K562 (cell line): ENCODE data around the gene INSM1. TPM values are rescaled to one million over a fixed set of nuclear protein-coding genes. Genes with fewer than 3 reads are reported as not detected.

Source experiments
- ATAC-seq: fragments of 200-7000 bp; cut with Tn5 transposase; 3 replicates; pipeline ENCODE4 v1.9.1; 2020; ENCODE audit warnings: moderate library complexity
- BruUV-seq: library from RNA; stranded (reverse); fragments of 400-500 nt; replicated peaks from 2 replicates; lab custom pipeline; 2021; lab: Mats Ljungman, UMichigan
- CTCF ChIA-PET: fragments of 300-600 bp; formaldehyde crosslinking; extraction: SDS; loops from one replicate; lab custom pipeline; 2021; ENCODE audit warnings: low intra/inter-chr PET ratio; lab: Yijun Ruan, JAX
- POLR2A ChIA-PET: fragments of 300-600, 350-650 bp; sonication (Branson Sonifier 250); formaldehyde crosslinking; extraction: SDS; loops from one replicate; lab custom pipeline; 2021; ENCODE audit warnings: antibody characterized with exemption, inconsistent platforms; lab: Yijun Ruan, JAX
- DNase-seq, 4 experiments: peaks; one replicate each; pipeline versions ENCODE4 v3.0.0 to v3.0.0-alpha.2; 2011 to 2018; ENCODE audit warnings: low spot score in 3 of 4, mixed read lengths in 3 of 4; ENCODE audit errors: extremely low read depth in 1 of 4
- FAIRE-seq: peaks from 2 replicates; lab custom pipeline; 2011; peaks lifted over from hg19 to GRCh38; lab: Jason Lieb, UNC
- H2AFZ ChIP-seq: 2 replicates; pipeline ENCODE4 v1.6.0; 2011; ENCODE audit warnings: low read depth, low read length, control low read depth, inconsistent platforms
- H3K27ac ChIP-seq: fragments of 200-600 bp; 3 replicates; pipeline ENCODE4 v1.8.0; 2011; ENCODE audit warnings: low read depth, mild to moderate bottlenecking, control low read depth, inconsistent platforms, low read length, moderate library complexity, mixed read lengths; ENCODE audit errors: extremely low read depth
- H3K27me3 ChIP-seq, 2 experiments: fragments of 300-600 bp in 1 of 2; 2 replicates in 1 of 2; 3 replicates in 1 of 2; pipeline versions ENCODE4 v1.6.0 to v1.8.0; 2011; ENCODE audit warnings: inconsistent platforms in 2 of 2, low read length in 2 of 2, mild to moderate bottlenecking in 1 of 2, mixed read lengths in 1 of 2, moderate library complexity in 1 of 2; ENCODE audit not compliant: control insufficient read depth in 2 of 2, insufficient read depth in 2 of 2
- H3K36me3 ChIP-seq: fragments of 300-600 bp; 3 replicates; pipeline ENCODE4 v1.8.0; 2011; ENCODE audit warnings: mild to moderate bottlenecking, low read length, inconsistent platforms; ENCODE audit not compliant: control insufficient read depth, insufficient read depth
- H3K4me1 ChIP-seq, 2 experiments: fragments of 200-600 bp in 1 of 2; replicated peaks in 1 of 2; 2 replicates in 1 of 2; 3 replicates in 1 of 2; pipeline versions ENCODE4 v1.5.1 to v1.8.0; 2011; ENCODE audit warnings: inconsistent platforms in 2 of 2, low read length in 2 of 2, mild to moderate bottlenecking in 1 of 2, mixed read lengths in 1 of 2, moderate library complexity in 1 of 2; ENCODE audit not compliant: control insufficient read depth in 2 of 2, insufficient read depth in 2 of 2
- H3K4me2 ChIP-seq: 2 replicates; pipeline ENCODE4 v1.6.1; 2011; ENCODE audit warnings: low read length, control low read depth, inconsistent platforms, mixed read lengths; ENCODE audit not compliant: insufficient read depth
- H3K4me3 ChIP-seq: fragments of 200-600 bp; sonication (generic), shearing (Covaris generic); 2 replicates; pipeline ENCODE4 v1.5.1; 2016; ENCODE audit warnings: control low read depth, inconsistent platforms
- H3K79me2 ChIP-seq: fragments of 200-600 bp; 3 replicates; pipeline ENCODE4 v1.8.0; 2011; ENCODE audit warnings: low read length, inconsistent platforms; ENCODE audit not compliant: control insufficient read depth, insufficient read depth
- H3K9ac ChIP-seq, 2 experiments: 2 replicates each; pipeline versions ENCODE4 v1.6.0 to v1.6.1; 2011; ENCODE audit warnings: low read depth in 2 of 2, low read length in 2 of 2, control low read depth in 1 of 2, inconsistent platforms in 1 of 2, mild to moderate bottlenecking in 1 of 2, mixed read lengths in 1 of 2; ENCODE audit not compliant: insufficient read depth in 1 of 2
- H3K9me1 ChIP-seq: one replicate; pipeline ENCODE4 v1.6.0; 2011; ENCODE audit warnings: inconsistent platforms, mild to moderate bottlenecking, low read length, moderate library complexity; ENCODE audit not compliant: control insufficient read depth, insufficient read depth
- H3K9me3 ChIP-seq: replicated peaks from 2 replicates; pipeline ENCODE4 v1.5.1; 2011; ENCODE audit warnings: low read depth, low read length, inconsistent platforms; ENCODE audit not compliant: control insufficient read depth, insufficient read depth
- H4K20me1 ChIP-seq: replicated peaks from 2 replicates; pipeline ENCODE4 v1.6.1; 2011; ENCODE audit warnings: low read length, inconsistent platforms, mixed read lengths; ENCODE audit not compliant: control insufficient read depth, insufficient read depth
- ARID2 ChIP-seq: fragments of 450-650 bp; IDR thresholded peaks from 2 replicates; pipeline ENCODE4 v1.6.1; 2017; ENCODE audit warnings: antibody characterized with exemption, mild to moderate bottlenecking
- BRF2 ChIP-seq: IDR thresholded peaks from 3 replicates; pipeline ENCODE4 v1.6.1; 2011; ENCODE audit warnings: borderline replicate concordance, mild to moderate bottlenecking; ENCODE audit not compliant: insufficient read length, insufficient read depth
- CBFA2T2 ChIP-seq: fragments of 450-650 bp; conservative IDR thresholded peaks from 2 replicates; pipeline ENCODE4 v1.6.1; 2017; ENCODE audit warnings: mild to moderate bottlenecking
- CHCHD3 ChIP-seq: fragments of 250-450 bp; sonication (Bioruptor Pico); IDR thresholded peaks from 2 replicates; pipeline ENCODE4 v2.1.2; 2022; ENCODE audit warnings: mild to moderate bottlenecking
- CHD1 ChIP-seq: fragments of 200-600 bp; sonication (generic); IDR thresholded peaks from one replicate; pipeline ENCODE4 v1.6.1; 2012; ENCODE audit warnings: mild to moderate bottlenecking, moderate library complexity, low read length, inconsistent platforms
- EWSR1 ChIP-seq: fragments of 450-650 bp; IDR thresholded peaks from 2 replicates; pipeline ENCODE4 v1.6.1; 2018; ENCODE audit warnings: borderline replicate concordance, mild to moderate bottlenecking, low read depth, moderate library complexity; ENCODE audit not compliant: partially characterized antibody
- KHSRP ChIP-seq: fragments of 450-650 bp; IDR thresholded peaks from 2 replicates; pipeline ENCODE4 v1.6.1; 2017
- MAFK ChIP-seq: IDR thresholded peaks from 2 replicates; pipeline ENCODE4 v1.6.1; 2011; ENCODE audit warnings: low read length, improper control_type of control experiment
- MEIS2 ChIP-seq: fragments of 450-650 bp; IDR thresholded peaks from 2 replicates; pipeline ENCODE4 v1.6.1; 2014; ENCODE audit warnings: mild to moderate bottlenecking; ENCODE audit not compliant: partially characterized antibody
- MYBL2 ChIP-seq, 2 experiments: fragments of 450-650 bp in 1 of 2; sonication (generic) in 1 of 2; formaldehyde crosslinking in 1 of 2; IDR thresholded peaks; 2 replicates each; pipeline versions ENCODE4 v1.6.1 to v1.8.1; 2017 to 2022; ENCODE audit warnings: borderline replicate concordance in 1 of 2, inconsistent platforms in 1 of 2, low read depth in 1 of 2, mild to moderate bottlenecking in 1 of 2, missing genetic modification reagents in 1 of 2, moderate library complexity in 1 of 2
- STAT6 ChIP-seq: sonication (generic); formaldehyde crosslinking; IDR thresholded peaks from 2 replicates; pipeline ENCODE4 v1.8.1; 2023; ENCODE audit warnings: mild to moderate bottlenecking, missing genetic modification reagents
- WGBS: fragments of 100-300 bp; shearing (Covaris generic); methylation state at CpG from one replicate; pipeline ENCODE4 v1.1.6; 2016; ENCODE audit warnings: low coverage, mixed read lengths; ENCODE audit not compliant: insufficient coverage; ENCODE audit errors: missing lambda C conversion rate; 5-methylcytosine and 5-hydroxymethylcytosine counted together
- in situ Hi-C: fragments of 300-500 bp; cut with MboI; formaldehyde crosslinking; loops from 4 replicates; pipeline ENCODE4 v1.15.0; 2018; ENCODE audit warnings: inconsistent platforms, mixed read lengths
- intact Hi-C: fragments of 100-400 bp; cut with micrococcal nuclease; formaldehyde crosslinking; loops from 2 replicates; pipeline ENCODE4 v1.14.2; 2022
- polyA plus RNA-seq, 8 experiments: library from polyadenylated mRNA; depleted of rRNA in 4 of 8; stranded (reverse) in 5 of 8; unstranded in 3 of 8; fragments of >200 nt; fragmentation: Nextera tagmentation in 2 of 8; fragmentation: Illumina TruSeq in 1 of 8; extraction: Ambion mirVana in 2 of 8; extraction: Trizol in 1 of 8; gene quantifications; 2 replicates each; pipeline versions ENCODE4 v1.2.1 to v1.2.3, GENCODE V29; 2011 to 2014; ENCODE audit warnings: inconsistent platforms in 1 of 8, missing spikeins in 1 of 8
- total RNA-seq, 7 experiments: library from RNA; depleted of rRNA in 6 of 7; stranded (reverse); fragments of >200 nt in 6 of 7; fragmentation: Illumina TruSeq in 2 of 7; extraction: Trizol in 2 of 7; gene quantifications; 2 replicates each; pipeline versions ENCODE4 v1.2.1 to v1.2.3, GENCODE V29; 2011 to 2021; ENCODE audit warnings: low replicate concordance in 1 of 7

The INSM1 gene
- total and polyA plus RNA-seq, 9 of the 15 experiments (the other 6 are each of a cell fraction or from before 2014, with no cell fraction given) = not detected

- Histone ChIP-seq H3K9me3 (no peaks in the 10 kb centered on the region), H3K4me3 (no peak overlapping the region), H3K9ac (no peak overlapping the region), H3K79me2 (no peaks in the 10 kb centered on the region), H3K27ac (no peak overlapping the region), H3K27me3 (peaks cover 0 to 9% of the 10 kb centered on the region in 2 experiments; a peak in 3 of 5 replicates), H3K4me1 (no peaks in the 10 kb centered on the region), H3K36me3 (no peaks in the 10 kb centered on the region), H3K4me2 (no peak overlapping the region), H2AFZ (no peak overlapping the region), H3K9me1 (no peaks in the 10 kb centered on the region), H4K20me1 (no peaks in the 10 kb centered on the region)
- CTCF ChIA-PET = no interaction called here
- BruUV-seq = no TSS peak
- in situ Hi-C loops (no loop called here), intact Hi-C loops (no loop called here)
- TF ChIP-seq ARID2 (no peak), CHD1 (no peak)
- no peak for DNase-seq
- no peak for FAIRE-seq
- WGBS = 2% methylated on average over 17 of the region's 21 CpGs
- ATAC-seq = no peak
- POLR2A ChIA-PET = interaction anchor here (0.6 kb wide), 1 partner anchor 23 kb away, joined by 3 read pairs; no protein-coding TSS in a partner anchor
Measured at GRCh38 chr20:20413810-20414281, 45.9 kb downstream of the INSM1 start.

GRCh38 chr20:20414640-20415220 is 46.8 kb downstream of the INSM1 start:
- H3K4me1 ChIP-seq = no peaks in the 10 kb centered on the region
- FAIRE-seq = no peak
- ATAC-seq = no peak
- no peak for DNase-seq
- H3K79me2 ChIP-seq = no peaks in the 10 kb centered on the region
- no peaks in the 10 kb centered on the region for H3K9me3 ChIP-seq
- no peak overlapping the region for H3K4me2 ChIP-seq
- POLR2A ChIA-PET = interaction anchor here (0.6 to 0.7 kb wide), 2 partner anchors 22 to 1371 kb away, joined by 3 read pairs; no protein-coding TSS in a partner anchor
- H3K27ac ChIP-seq = no peak overlapping the region
- no peak overlapping the region for H2AFZ ChIP-seq
- no TSS peak for BruUV-seq
- in situ Hi-C loops (no loop called here), intact Hi-C loops (no loop called here)
- H3K4me3 ChIP-seq = no peak overlapping the region
- no peaks in the 10 kb centered on the region for H4K20me1 ChIP-seq
- H3K9me1 ChIP-seq = no peaks in the 10 kb centered on the region
- WGBS = 0% methylated on average over 5 of the region's 5 CpGs
- H3K36me3 ChIP-seq = no peaks in the 10 kb centered on the region
- H3K9ac ChIP-seq = no peak overlapping the region
- peaks cover 0 to 9% of the 10 kb centered on the region in 2 experiments; a peak in 3 of 5 replicates for H3K27me3 ChIP-seq
- CTCF ChIA-PET = no interaction called here
- TF ChIP-seq KHSRP = no peak
- TF ChIP-seq BRF2 = no peak
- no peak for TF ChIP-seq CBFA2T2
- no peak for TF ChIP-seq STAT6 (CRISPR knock-in tag)
- no peak for TF ChIP-seq EWSR1
- TF ChIP-seq MAFK = no peak
- no peak for TF ChIP-seq MYBL2 (IDR thresholded peaks at IDR 0.05; ENCODE audit: low read depth)
- no peak for TF ChIP-seq MYBL2 (CRISPR knock-in tag; IDR thresholded peaks at IDR 0.05; ENCODE audit: borderline replicate concordance)
- TF ChIP-seq CHCHD3 (CRISPR knock-in tag) = no peak
- no peak for TF ChIP-seq MEIS2
